ENCODE results near the gene VSIG2. TPM values are rescaled to one million over a fixed set of nuclear protein-coding genes. Genes with fewer than 3 reads are reported as not detected.
A peak's percentile ranks its signal among the peaks of the same experiment; 100 is the strongest.

Gene VSIG2
- total RNA-seq, 1 experiment from 2014 or later: not detected

DNA sequence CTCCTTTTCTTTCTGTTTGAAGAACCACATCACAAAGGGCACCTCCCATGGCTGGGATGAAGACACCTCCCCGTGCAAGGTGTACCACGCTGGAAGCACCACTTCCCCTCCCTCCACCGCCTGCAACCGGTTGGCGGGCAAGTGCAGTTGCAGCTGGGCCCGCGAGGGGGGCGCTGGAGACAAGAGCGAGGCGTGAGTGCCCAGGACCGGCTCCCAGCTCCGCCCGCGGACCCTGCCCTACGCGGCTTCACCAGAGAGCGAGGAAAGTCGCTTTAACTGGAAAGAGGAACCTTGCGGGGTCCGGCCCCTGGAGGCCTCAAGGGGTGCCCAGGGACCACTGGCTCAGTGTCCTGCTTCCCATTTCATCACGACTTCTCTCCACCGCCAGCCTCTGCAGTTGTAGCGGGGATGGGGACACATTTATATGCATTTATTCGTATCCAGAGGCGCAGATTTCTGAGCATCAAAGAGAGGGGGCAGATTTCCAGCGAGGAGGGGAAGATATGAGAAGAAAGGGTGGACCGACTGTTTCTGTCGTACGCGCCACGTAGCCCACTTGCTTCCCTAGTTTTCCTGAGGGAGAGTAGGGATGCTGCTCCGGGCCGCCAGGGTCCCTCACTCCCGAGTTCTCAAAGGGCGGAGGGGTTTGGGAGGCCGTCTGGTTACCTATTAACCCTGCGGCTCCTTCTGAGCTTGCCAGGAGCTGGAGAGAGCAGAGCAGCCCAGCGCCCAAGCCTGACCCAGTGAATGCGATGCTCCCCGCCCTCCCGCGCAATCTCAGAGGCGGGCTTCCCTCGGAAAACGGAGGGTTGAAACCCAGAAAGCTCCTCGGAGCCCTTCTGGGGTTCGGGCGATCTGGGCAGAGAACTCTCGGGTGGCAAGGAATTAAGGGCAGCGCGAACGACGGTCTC, 6.6 kb upstream of the VSIG2 start:
- H3K4me1 ChIP-seq: peaks cover 20% of the 10 kb centered on the region
- no TSS peak for BruUV-seq (replicated peaks)
- POLR2A ChIA-PET: interaction anchor here (0.6 to 1.6 kb wide), 5 partner anchors 12 to 136 kb away, joined by 3 to 7 read pairs (median 6); partner anchors contain the start of genes SIAE, SPA17 and TBRG1
- CTCF ChIA-PET: interaction anchor here (0.6 to 1.9 kb wide), 33 partner anchors 10 to 1668 kb away, joined by 3 to 71 read pairs (median 5); partner anchors contain the start of genes MSANTD2, NRGN, SIAE and SPA17
- no peaks in the 10 kb centered on the region for H3K27me3 Mint-ChIP-seq (ENCODE audit: insufficient read depth, unreplicated experiment)
- peak; percentile 93 to 97 for DNase-seq
- intact Hi-C loops (cut with micrococcal nuclease; ENCODE audit: unreplicated experiment): loop anchor here (1.0 kb wide), 6 partner anchors 11 to 89 kb away; partner anchors contain the start of gene NRGN
- peak overlapping the region; percentile 33 for H3K4me3 ChIP-seq (ENCODE audit: low read depth, low read length)
- peaks cover 16% of the 10 kb centered on the region for H3K36me3 Mint-ChIP-seq (ENCODE audit: insufficient read depth, unreplicated experiment)
- H3K4me3 Mint-ChIP-seq (ENCODE audit: unreplicated experiment): peak overlapping the region; percentile 91
- H3K27me3 ChIP-seq (replicated peaks; ENCODE audit: control insufficient read depth, insufficient read depth, low read length): no peaks in the 10 kb centered on the region
- peaks cover 8% of the 10 kb centered on the region for H3K4me1 Mint-ChIP-seq (ENCODE audit: low read depth, unreplicated experiment)
- TF ChIP-seq, protein P1, sequence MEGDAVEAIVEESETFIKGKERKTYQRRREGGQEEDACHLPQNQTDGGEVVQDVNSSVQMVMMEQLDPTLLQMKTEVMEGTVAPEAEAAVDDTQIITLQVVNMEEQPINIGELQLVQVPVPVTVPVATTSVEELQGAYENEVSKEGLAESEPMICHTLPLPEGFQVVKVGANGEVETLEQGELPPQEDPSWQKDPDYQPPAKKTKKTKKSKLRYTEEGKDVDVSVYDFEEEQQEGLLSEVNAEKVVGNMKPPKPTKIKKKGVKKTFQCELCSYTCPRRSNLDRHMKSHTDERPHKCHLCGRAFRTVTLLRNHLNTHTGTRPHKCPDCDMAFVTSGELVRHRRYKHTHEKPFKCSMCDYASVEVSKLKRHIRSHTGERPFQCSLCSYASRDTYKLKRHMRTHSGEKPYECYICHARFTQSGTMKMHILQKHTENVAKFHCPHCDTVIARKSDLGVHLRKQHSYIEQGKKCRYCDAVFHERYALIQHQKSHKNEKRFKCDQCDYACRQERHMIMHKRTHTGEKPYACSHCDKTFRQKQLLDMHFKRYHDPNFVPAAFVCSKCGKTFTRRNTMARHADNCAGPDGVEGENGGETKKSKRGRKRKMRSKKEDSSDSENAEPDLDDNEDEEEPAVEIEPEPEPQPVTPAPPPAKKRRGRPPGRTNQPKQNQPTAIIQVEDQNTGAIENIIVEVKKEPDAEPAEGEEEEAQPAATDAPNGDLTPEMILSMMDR (IDR thresholded peaks at IDR 0.05; ENCODE audit: insufficient read depth in 1 of 2, low read depth in 1 of 2, low read length in 1 of 2, severe bottlenecking in 1 of 2, unreplicated experiment in 1 of 2): peak; percentile 97 to 99
- peak overlapping the region; percentile 46 for H3K27ac Mint-ChIP-seq (ENCODE audit: unreplicated experiment)
- no peaks in the 10 kb centered on the region for H3K9me3 Mint-ChIP-seq (ENCODE audit: unreplicated experiment)
- no peaks in the 10 kb centered on the region for H3K36me3 ChIP-seq (ENCODE audit: control insufficient read depth, insufficient read depth, low read length)
- H3K9me3 ChIP-seq: no peaks in the 10 kb centered on the region

GRCh38 chr11:124757320-124757719, 5.3 kb upstream of the VSIG2 start:
- TF ChIP-seq, protein P1 (IDR thresholded peaks at IDR 0.05; ENCODE audit: insufficient read depth in 1 of 2, low read depth in 1 of 2, low read length in 1 of 2, severe bottlenecking in 1 of 2, unreplicated experiment in 1 of 2): no peak
- Histone ChIP-seq H3K27me3 (replicated peaks; ENCODE audit: control insufficient read depth, insufficient read depth, low read length) (no peaks in the 10 kb centered on the region), H3K36me3 (ENCODE audit: control insufficient read depth, insufficient read depth, low read length) (no peaks in the 10 kb centered on the region), H3K9me3 (no peaks in the 10 kb centered on the region), H3K4me3 (ENCODE audit: low read depth, low read length) (no peak overlapping the region), H3K4me1 (peaks cover 17% of the 10 kb centered on the region)
- Mint-ChIP-seq H3K27me3 (ENCODE audit: insufficient read depth, unreplicated experiment) (no peaks in the 10 kb centered on the region), H3K4me3 (ENCODE audit: unreplicated experiment) (peak overlapping the region; percentile 91), H3K27ac (ENCODE audit: unreplicated experiment) (no peak overlapping the region), H3K9me3 (ENCODE audit: unreplicated experiment) (no peaks in the 10 kb centered on the region), H3K4me1 (ENCODE audit: low read depth, unreplicated experiment) (peaks cover 6% of the 10 kb centered on the region), H3K36me3 (ENCODE audit: insufficient read depth, unreplicated experiment) (peaks cover 13% of the 10 kb centered on the region)
- DNase-seq: no peak
- CTCF ChIA-PET: interaction anchor here (1.4 kb wide), 1 partner anchor 117 kb away, joined by 9 read pairs; no protein-coding TSS in a partner anchor
- POLR2A ChIA-PET: no interaction called here
- intact Hi-C loops (cut with micrococcal nuclease; ENCODE audit: unreplicated experiment): no loop called here
- BruUV-seq (replicated peaks): no TSS peak

DNA sequence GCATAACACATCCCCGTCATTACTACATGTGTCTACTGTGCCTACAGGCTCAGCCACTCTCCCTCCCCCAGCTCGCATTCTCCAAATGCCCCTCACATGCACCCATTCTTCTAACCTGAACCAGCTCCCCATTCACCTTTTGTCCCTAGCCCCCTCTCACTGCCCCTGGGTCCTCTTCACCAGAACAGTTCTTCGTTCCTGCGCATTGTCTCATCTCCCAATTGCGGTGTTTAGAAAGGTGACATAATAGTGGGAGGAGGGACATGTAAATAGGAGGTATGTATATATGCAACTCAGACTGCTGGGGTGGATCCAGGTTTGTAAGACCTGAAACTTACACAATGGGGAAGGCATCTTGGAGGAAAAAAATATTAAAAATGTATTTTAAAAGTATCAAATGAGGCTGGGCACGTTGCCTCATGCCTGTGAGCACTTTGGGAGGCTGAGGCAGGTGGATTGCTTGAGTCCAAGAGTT, 4.7 kb upstream of the VSIG2 start:
- Mint-ChIP-seq H3K27ac (ENCODE audit: unreplicated experiment) (no peak overlapping the region), H3K4me3 (ENCODE audit: unreplicated experiment) (no peak overlapping the region), H3K36me3 (ENCODE audit: insufficient read depth, unreplicated experiment) (peaks cover 8% of the 10 kb centered on the region), H3K9me3 (ENCODE audit: unreplicated experiment) (no peaks in the 10 kb centered on the region), H3K27me3 (ENCODE audit: insufficient read depth, unreplicated experiment) (no peaks in the 10 kb centered on the region), H3K4me1 (ENCODE audit: low read depth, unreplicated experiment) (peaks cover 6% of the 10 kb centered on the region)
- Histone ChIP-seq H3K27me3 (replicated peaks; ENCODE audit: control insufficient read depth, insufficient read depth, low read length) (no peaks in the 10 kb centered on the region), H3K36me3 (ENCODE audit: control insufficient read depth, insufficient read depth, low read length) (no peaks in the 10 kb centered on the region), H3K4me1 (peaks cover 17% of the 10 kb centered on the region), H3K4me3 (ENCODE audit: low read depth, low read length) (no peak overlapping the region), H3K9me3 (no peaks in the 10 kb centered on the region)
- DNase-seq: no peak
- BruUV-seq (replicated peaks): no TSS peak
- ChIA-PET CTCF (interaction anchor here (0.6 to 1.7 kb wide), 2 partner anchors 10 to 16 kb away, joined by 4 to 8 read pairs; no protein-coding TSS in a partner anchor), POLR2A (no interaction called here)
- intact Hi-C loops (cut with micrococcal nuclease; ENCODE audit: unreplicated experiment): no loop called here
- TF ChIP-seq, protein P1 (IDR thresholded peaks at IDR 0.05; ENCODE audit: insufficient read depth in 1 of 2, low read depth in 1 of 2, low read length in 1 of 2, severe bottlenecking in 1 of 2, unreplicated experiment in 1 of 2): no peak
